Neutrophil (primary cell): ENCODE results near the gene THUMPD1.

ENCODE experiments used
- H3K27ac ChIP-seq: fragments of 200-600 bp; sonication (generic); 2 replicates; pipeline ENCODE4 v1.5.1; 2016; ENCODE audit warnings: mild to moderate bottlenecking, moderate library complexity
- H3K27me3 ChIP-seq: fragments of 200-600 bp; sonication (generic); 2 replicates; pipeline ENCODE4 v1.6.0; 2016; ENCODE audit warnings: mild to moderate bottlenecking
- H3K36me3 ChIP-seq: fragments of 200-600 bp; sonication (generic); 2 replicates; pipeline ENCODE4 v1.5.1; 2017
- H3K4me1 ChIP-seq, 2 experiments: fragments of 200-600 bp in 1 of 2; sonication (generic) in 1 of 2; 1 replicate in 1 of 2; 2 replicates in 1 of 2; pipeline versions ENCODE4 v1.5.1 to v1.6.1; 2013 to 2016; ENCODE audit warnings: low read depth in 1 of 2, low read length in 1 of 2, mild to moderate bottlenecking in 1 of 2, moderate library complexity in 1 of 2; ENCODE audit not compliant: control insufficient read depth in 1 of 2, insufficient read depth in 1 of 2
- H3K4me3 ChIP-seq, 2 experiments: fragments of 200-600 bp in 1 of 2; sonication (generic) in 1 of 2; 1 replicate in 1 of 2; 2 replicates in 1 of 2; pipeline ENCODE4 v1.5.1; 2013 to 2016; ENCODE audit warnings: low read depth in 1 of 2, low read length in 1 of 2, mild to moderate bottlenecking in 1 of 2, moderate library complexity in 1 of 2
- H3K9me3 ChIP-seq: fragments of 200-600 bp; sonication (generic); 2 replicates; pipeline ENCODE4 v1.5.1; 2016
- CTCF ChIP-seq: fragments of 200-600 bp; sonication (generic); IDR thresholded peaks from 2 replicates; pipeline ENCODE4 v1.5.1; 2016; ENCODE audit warnings: antibody characterized with exemption

THUMPD1 gene

GRCh38 chr16:20774703-20775362 lies 33.2 kb upstream of the THUMPD1 start:
- no peaks in the 10 kb centered on the region for H3K4me1 ChIP-seq
- no peak overlapping the region for H3K27ac ChIP-seq
- H3K36me3 ChIP-seq = no peaks in the 10 kb centered on the region
- no peak overlapping the region for H3K4me3 ChIP-seq
- H3K27me3 ChIP-seq = no peaks in the 10 kb centered on the region
- no peaks in the 10 kb centered on the region for H3K9me3 ChIP-seq
- no peak for TF ChIP-seq CTCF

- Histone ChIP-seq H3K27ac (no peak overlapping the region), H3K27me3 (no peaks in the 10 kb centered on the region), H3K4me1 (no peaks in the 10 kb centered on the region), H3K36me3 (no peaks in the 10 kb centered on the region), H3K9me3 (no peaks in the 10 kb centered on the region), H3K4me3 (no peak overlapping the region)
- no peak for TF ChIP-seq CTCF
Measured at GRCh38 chr16:20773679-20774078, 32.1 kb upstream of the THUMPD1 start.

GRCh38 chr16:20768818-20769217 lies 27.2 kb upstream of the THUMPD1 start:
- TF ChIP-seq CTCF = no peak
- Histone ChIP-seq H3K36me3 (no peaks in the 10 kb centered on the region), H3K4me3 (no peak overlapping the region), H3K27me3 (no peaks in the 10 kb centered on the region), H3K9me3 (no peaks in the 10 kb centered on the region), H3K27ac (no peak overlapping the region), H3K4me1 (peaks cover 3 to 6% of the 10 kb centered on the region in 2 experiments)

DNA sequence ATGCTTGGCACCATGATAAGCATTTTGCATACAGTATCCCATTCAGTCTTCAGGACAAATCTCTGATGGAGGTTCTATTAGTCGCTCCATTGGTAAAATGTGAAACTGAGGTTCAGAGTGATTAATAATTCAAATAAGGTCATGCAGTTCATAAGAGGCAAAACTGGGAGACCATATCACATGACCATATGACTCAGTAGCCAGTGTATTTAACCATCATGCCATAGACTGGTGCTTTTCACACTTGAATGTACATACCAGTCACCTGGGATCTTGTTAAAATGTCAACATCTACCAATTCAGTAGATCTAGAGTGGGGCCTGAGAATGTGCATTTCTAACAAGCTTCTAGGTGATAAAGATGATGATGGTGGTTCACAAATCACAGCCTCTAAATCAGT lies 26.5 kb upstream of the THUMPD1 start:
- no peak for TF ChIP-seq CTCF
- no peaks in the 10 kb centered on the region for H3K36me3 ChIP-seq

GRCh38 chr16:20767577-20767976 lies 26.0 kb upstream of the THUMPD1 start:
- no peak overlapping the region for H3K27ac ChIP-seq
- no peaks in the 10 kb centered on the region for H3K36me3 ChIP-seq
- no peak for TF ChIP-seq CTCF
- H3K4me1 ChIP-seq = peaks cover 7 to 10% of the 10 kb centered on the region in 2 experiments
- no peak overlapping the region for H3K4me3 ChIP-seq
- H3K9me3 ChIP-seq = no peaks in the 10 kb centered on the region
- no peaks in the 10 kb centered on the region for H3K27me3 ChIP-seq

More for the DNA sequence above, 26.5 kb upstream of the THUMPD1 start:
- H3K4me3 ChIP-seq = no peak overlapping the region
- no peak overlapping the region for H3K27ac ChIP-seq
- H3K9me3 ChIP-seq = no peaks in the 10 kb centered on the region
- peaks cover 7 to 10% of the 10 kb centered on the region in 2 experiments for H3K4me1 ChIP-seq
- H3K27me3 ChIP-seq = no peaks in the 10 kb centered on the region
